ENCODE measurements around the gene DNMBP.

GRCh38 chr10:99958806-99959205, 50.9 kb downstream of the DNMBP start:
- TF ChIP-seq POLR2A (IDR thresholded peaks at IDR 0.05) (no peak), CTCF (IDR thresholded peaks at IDR 0.05) (no peak)
